ENCODE measurements around the gene RPS8.

The RPS8 gene

DNA sequence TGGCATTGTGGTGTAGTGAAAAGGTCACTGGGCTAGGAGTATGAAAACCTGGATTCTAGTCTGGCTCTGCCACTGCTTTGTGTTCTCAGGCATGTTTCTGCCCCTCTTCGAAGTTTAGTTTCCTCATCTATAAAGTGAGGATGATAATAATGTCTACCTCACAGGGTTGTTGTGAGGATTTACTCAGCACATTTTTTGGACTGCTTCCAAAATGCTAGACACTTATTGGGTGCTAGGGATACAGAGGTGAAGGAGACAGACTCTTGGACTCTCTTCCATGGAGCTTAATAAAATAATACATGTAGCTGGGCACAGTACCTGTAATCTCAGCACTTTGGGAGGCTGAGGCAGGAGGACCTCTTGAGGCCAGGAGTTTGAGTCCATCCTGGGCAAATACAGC is 32.1 kb upstream of the RPS8 start:
- no peak overlapping the region for H2BK15ac ChIP-seq (ENCODE audit: low read length)
- no peak overlapping the region for H3K4me2 ChIP-seq (ENCODE audit: insufficient read depth, low read length, poor library complexity, severe bottlenecking)
- H3K23ac ChIP-seq (ENCODE audit: low read depth, low read length, poor library complexity), result no peak overlapping the region
- H3K27me3 ChIP-seq (ENCODE audit: control insufficient read depth in 3 of 3, insufficient read depth in 3 of 3, low read depth in 1 of 3, low read length in 3 of 3), result no peaks in the 10 kb centered on the region
- H3K27ac ChIP-seq (replicated peaks; ENCODE audit: low read length), result no peak overlapping the region
- no peak overlapping the region for H3K9ac ChIP-seq (ENCODE audit: low read depth, low read length, poor library complexity)
- no peak overlapping the region for H3K18ac ChIP-seq (ENCODE audit: low read length)
- H3K4me1 ChIP-seq (ENCODE audit: control insufficient read depth in 2 of 2, insufficient read depth in 1 of 2, low read depth in 1 of 2, low read length in 2 of 2), result peaks cover 6% of the 10 kb centered on the region in 2 donors
- no peak overlapping the region for H3K14ac ChIP-seq (ENCODE audit: low read length)
- H3K36me3 ChIP-seq (replicated peaks in 1 of 2; ENCODE audit: control insufficient read depth in 2 of 2, insufficient read depth in 2 of 2, low read length in 2 of 2), result peaks cover 28 to 64% of the 10 kb centered on the region in 2 donors
- no peak overlapping the region for H3K4ac ChIP-seq (ENCODE audit: low read length)
- peaks cover 0 to 4% of the 10 kb centered on the region in 2 donors for H3K9me3 ChIP-seq (replicated peaks in 1 of 2; ENCODE audit: control insufficient read depth in 2 of 2, insufficient read depth in 1 of 2, low read depth in 1 of 2, low read length in 2 of 2)
- peaks cover 8% of the 10 kb centered on the region for H3K79me1 ChIP-seq (ENCODE audit: low read depth, low read length)
- no peak overlapping the region for H4K8ac ChIP-seq (ENCODE audit: low read depth, low read length)
- no peak overlapping the region for H2BK120ac ChIP-seq (ENCODE audit: low read depth, low read length)
- no peak overlapping the region for H2BK12ac ChIP-seq (ENCODE audit: low read length)
- no peak overlapping the region for H2AK5ac ChIP-seq (ENCODE audit: low read depth, low read length)
- H2BK5ac ChIP-seq (ENCODE audit: low read length), result no peak overlapping the region
- H4K91ac ChIP-seq (ENCODE audit: low read depth, low read length, poor library complexity), result no peak overlapping the region
- DNase-seq (ENCODE audit: low spot score), result no peak
- no peak overlapping the region for H2AFZ ChIP-seq (ENCODE audit: low read length)
- WGBS, 2 donors (ENCODE audit: extremely low coverage in 2 of 2, insufficient read length in 2 of 2, insufficient replicate concordance in 1 of 2), result no CpG with 5 or more reads among the region's 1 CpG
- no peak overlapping the region for H3K4me3 ChIP-seq (ENCODE audit: low read length in 2 of 2)

DNA sequence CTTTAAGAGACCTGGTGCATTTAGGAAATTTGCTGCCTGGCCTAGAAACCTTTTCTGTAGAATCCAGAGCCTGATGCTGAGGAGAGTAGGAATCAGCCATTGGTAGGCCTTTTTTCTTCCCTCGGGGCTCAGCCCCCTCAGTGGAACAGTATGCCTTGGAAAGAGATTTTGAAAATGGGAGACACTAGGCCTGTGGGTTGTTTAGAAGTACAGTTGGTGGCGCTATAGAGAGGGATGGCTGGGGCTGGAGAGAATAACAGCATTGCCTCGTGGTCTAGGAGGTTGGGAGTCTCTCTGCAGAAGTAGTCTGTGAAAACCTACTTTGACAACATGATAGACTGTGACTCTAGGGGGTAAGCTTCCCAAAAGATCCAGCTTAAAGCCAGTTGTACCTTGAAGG is 27.5 kb upstream of the RPS8 start:
- Histone ChIP-seq H2BK5ac (ENCODE audit: low read length) (no peak overlapping the region), H3K23ac (ENCODE audit: low read depth, low read length, poor library complexity) (no peak overlapping the region), H2BK15ac (ENCODE audit: low read length) (no peak overlapping the region), H4K8ac (ENCODE audit: low read depth, low read length) (no peak overlapping the region), H2BK120ac (ENCODE audit: low read depth, low read length) (no peak overlapping the region), H3K14ac (ENCODE audit: low read length) (no peak overlapping the region), H3K4ac (ENCODE audit: low read length) (no peak overlapping the region), H2AK5ac (ENCODE audit: low read depth, low read length) (no peak overlapping the region), H3K9ac (ENCODE audit: low read depth, low read length, poor library complexity) (no peak overlapping the region), H3K18ac (ENCODE audit: low read length) (no peak overlapping the region), H4K91ac (ENCODE audit: low read depth, low read length, poor library complexity) (no peak overlapping the region), H3K9me3 (replicated peaks in 1 of 2; ENCODE audit: control insufficient read depth in 2 of 2, insufficient read depth in 1 of 2, low read depth in 1 of 2, low read length in 2 of 2) (peaks cover 0 to 2% of the 10 kb centered on the region in 2 donors), H3K36me3 (replicated peaks in 1 of 2; ENCODE audit: control insufficient read depth in 2 of 2, insufficient read depth in 2 of 2, low read length in 2 of 2) (peaks cover 41 to 90% of the 10 kb centered on the region in 2 donors), H3K79me1 (ENCODE audit: low read depth, low read length) (peaks cover under 1% of the 10 kb centered on the region), H3K4me1 (ENCODE audit: control insufficient read depth in 2 of 2, insufficient read depth in 1 of 2, low read depth in 1 of 2, low read length in 2 of 2) (peaks cover 0 to under 1% of the 10 kb centered on the region in 2 donors), H3K27ac (replicated peaks; ENCODE audit: low read length) (no peak overlapping the region), H3K4me2 (ENCODE audit: insufficient read depth, low read length, poor library complexity, severe bottlenecking) (no peak overlapping the region), H2BK12ac (ENCODE audit: low read length) (no peak overlapping the region), H3K4me3 (ENCODE audit: low read length in 2 of 2) (peak overlapping the region in 1 of 2 donors; percentile 62), H2AFZ (ENCODE audit: low read length) (no peak overlapping the region), H3K27me3 (ENCODE audit: control insufficient read depth in 3 of 3, insufficient read depth in 3 of 3, low read depth in 1 of 3, low read length in 3 of 3) (no peaks in the 10 kb centered on the region)
- WGBS, 2 donors (ENCODE audit: extremely low coverage in 2 of 2, insufficient read length in 2 of 2, insufficient replicate concordance in 1 of 2), result no CpG with 5 or more reads among the region's 3 CpGs
- no peak for DNase-seq (ENCODE audit: low spot score)

DNA sequence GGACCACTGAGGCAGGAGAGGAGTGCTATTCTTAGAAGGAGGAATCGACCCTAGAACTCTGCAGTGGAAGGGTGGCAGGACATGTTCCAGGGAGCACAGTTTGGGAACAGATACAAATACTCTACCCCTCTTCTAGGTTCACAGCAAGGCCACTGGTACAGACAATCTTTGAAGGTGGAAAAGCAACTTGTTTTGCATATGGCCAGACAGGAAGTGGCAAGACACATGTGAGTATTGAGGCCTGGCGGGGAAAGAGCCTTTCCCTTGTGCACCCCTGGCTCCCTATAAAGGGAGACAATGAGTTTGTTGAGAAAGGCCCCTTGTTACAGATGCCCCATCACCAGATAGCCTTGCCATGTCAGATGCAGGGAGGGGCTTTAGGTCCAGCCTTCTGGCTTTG is 17.9 kb upstream of the RPS8 start:
- Histone ChIP-seq H3K4ac (ENCODE audit: low read length) (no peak overlapping the region), H3K14ac (ENCODE audit: low read length) (no peak overlapping the region), H3K36me3 (replicated peaks in 1 of 2; ENCODE audit: control insufficient read depth in 2 of 2, insufficient read depth in 2 of 2, low read length in 2 of 2) (peaks cover 75 to 100% of the 10 kb centered on the region in 2 donors), H3K23ac (ENCODE audit: low read depth, low read length, poor library complexity) (no peak overlapping the region), H3K79me1 (ENCODE audit: low read depth, low read length) (no peaks in the 10 kb centered on the region), H3K4me2 (ENCODE audit: insufficient read depth, low read length, poor library complexity, severe bottlenecking) (no peak overlapping the region), H3K27me3 (ENCODE audit: control insufficient read depth in 3 of 3, insufficient read depth in 3 of 3, low read depth in 1 of 3, low read length in 3 of 3) (no peaks in the 10 kb centered on the region), H3K27ac (replicated peaks; ENCODE audit: low read length) (no peak overlapping the region), H3K4me1 (ENCODE audit: control insufficient read depth in 2 of 2, insufficient read depth in 1 of 2, low read depth in 1 of 2, low read length in 2 of 2) (no peaks in the 10 kb centered on the region), H2AFZ (ENCODE audit: low read length) (no peak overlapping the region), H2BK12ac (ENCODE audit: low read length) (no peak overlapping the region), H2BK15ac (ENCODE audit: low read length) (no peak overlapping the region), H2AK5ac (ENCODE audit: low read depth, low read length) (no peak overlapping the region), H2BK120ac (ENCODE audit: low read depth, low read length) (no peak overlapping the region), H2BK5ac (ENCODE audit: low read length) (no peak overlapping the region), H4K8ac (ENCODE audit: low read depth, low read length) (no peak overlapping the region), H3K9me3 (replicated peaks in 1 of 2; ENCODE audit: control insufficient read depth in 2 of 2, insufficient read depth in 1 of 2, low read depth in 1 of 2, low read length in 2 of 2) (peaks cover 0 to 2% of the 10 kb centered on the region in 2 donors), H4K91ac (ENCODE audit: low read depth, low read length, poor library complexity) (no peak overlapping the region), H3K9ac (ENCODE audit: low read depth, low read length, poor library complexity) (no peak overlapping the region), H3K4me3 (ENCODE audit: low read length in 2 of 2) (no peak overlapping the region), H3K18ac (ENCODE audit: low read length) (no peak overlapping the region)
- no peak for DNase-seq (ENCODE audit: low spot score)
- WGBS, 2 donors (ENCODE audit: extremely low coverage in 2 of 2, insufficient read length in 2 of 2, insufficient replicate concordance in 1 of 2), result no CpG with 5 or more reads among the region's 2 CpGs

DNA sequence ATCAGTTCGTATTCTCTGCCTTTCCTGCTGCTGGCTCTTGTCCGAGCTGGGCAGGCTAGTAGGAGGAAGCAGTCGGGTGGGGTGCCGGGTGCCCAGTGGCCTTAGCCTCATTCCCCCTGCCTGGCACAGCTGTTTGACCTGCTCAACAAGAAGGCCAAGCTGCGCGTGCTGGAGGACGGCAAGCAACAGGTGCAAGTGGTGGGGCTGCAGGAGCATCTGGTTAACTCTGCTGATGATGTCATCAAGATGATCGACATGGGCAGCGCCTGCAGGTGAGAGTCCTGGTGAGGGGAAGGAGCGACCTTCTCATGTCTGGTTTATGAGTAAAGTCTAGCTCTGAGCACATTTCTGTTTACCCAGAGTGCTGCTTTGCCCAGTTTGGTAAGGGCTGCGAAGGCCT is 16.3 kb upstream of the RPS8 start:
- no CpG with 5 or more reads among the region's 11 CpGs for WGBS, 2 donors (ENCODE audit: extremely low coverage in 2 of 2, insufficient read length in 2 of 2, insufficient replicate concordance in 1 of 2)

More for the DNA sequence above, 16.3 kb upstream of the RPS8 start:
- Histone ChIP-seq H4K91ac (ENCODE audit: low read depth, low read length, poor library complexity) (no peak overlapping the region), H3K4me1 (ENCODE audit: control insufficient read depth in 2 of 2, insufficient read depth in 1 of 2, low read depth in 1 of 2, low read length in 2 of 2) (no peaks in the 10 kb centered on the region), H3K14ac (ENCODE audit: low read length) (no peak overlapping the region), H3K27me3 (ENCODE audit: control insufficient read depth in 3 of 3, insufficient read depth in 3 of 3, low read depth in 1 of 3, low read length in 3 of 3) (no peaks in the 10 kb centered on the region), H2BK15ac (ENCODE audit: low read length) (no peak overlapping the region), H3K9ac (ENCODE audit: low read depth, low read length, poor library complexity) (peak overlapping the region; percentile 0), H3K4me2 (ENCODE audit: insufficient read depth, low read length, poor library complexity, severe bottlenecking) (no peak overlapping the region), H3K4ac (ENCODE audit: low read length) (no peak overlapping the region), H3K18ac (ENCODE audit: low read length) (no peak overlapping the region), H2BK120ac (ENCODE audit: low read depth, low read length) (no peak overlapping the region), H3K27ac (replicated peaks; ENCODE audit: low read length) (no peak overlapping the region), H2BK5ac (ENCODE audit: low read length) (no peak overlapping the region), H3K79me1 (ENCODE audit: low read depth, low read length) (no peaks in the 10 kb centered on the region), H3K9me3 (replicated peaks in 1 of 2; ENCODE audit: control insufficient read depth in 2 of 2, insufficient read depth in 1 of 2, low read depth in 1 of 2, low read length in 2 of 2) (peaks cover 0 to 7% of the 10 kb centered on the region in 2 donors), H2AFZ (ENCODE audit: low read length) (no peak overlapping the region), H2AK5ac (ENCODE audit: low read depth, low read length) (no peak overlapping the region), H3K4me3 (ENCODE audit: low read length in 2 of 2) (peak overlapping the region in 1 of 2 donors; percentile 19), H3K23ac (ENCODE audit: low read depth, low read length, poor library complexity) (no peak overlapping the region), H2BK12ac (ENCODE audit: low read length) (no peak overlapping the region), H3K36me3 (replicated peaks in 1 of 2; ENCODE audit: control insufficient read depth in 2 of 2, insufficient read depth in 2 of 2, low read length in 2 of 2) (peaks cover 75 to 100% of the 10 kb centered on the region in 2 donors), H4K8ac (ENCODE audit: low read depth, low read length) (no peak overlapping the region)
- DNase-seq (ENCODE audit: low spot score), result no peak

Measured in neuronal stem cell (in vitro differentiated cells).